LNCAP (cell line): ENCODE results near the gene ANTKMT.

Experiments
- CTCF ChIP-seq: fragments of 450-650 bp; IDR thresholded peaks from 2 replicates; pipeline ENCODE4 v1.5.1; 2017; ENCODE audit warnings: mild to moderate bottlenecking

The ANTKMT gene

DNA sequence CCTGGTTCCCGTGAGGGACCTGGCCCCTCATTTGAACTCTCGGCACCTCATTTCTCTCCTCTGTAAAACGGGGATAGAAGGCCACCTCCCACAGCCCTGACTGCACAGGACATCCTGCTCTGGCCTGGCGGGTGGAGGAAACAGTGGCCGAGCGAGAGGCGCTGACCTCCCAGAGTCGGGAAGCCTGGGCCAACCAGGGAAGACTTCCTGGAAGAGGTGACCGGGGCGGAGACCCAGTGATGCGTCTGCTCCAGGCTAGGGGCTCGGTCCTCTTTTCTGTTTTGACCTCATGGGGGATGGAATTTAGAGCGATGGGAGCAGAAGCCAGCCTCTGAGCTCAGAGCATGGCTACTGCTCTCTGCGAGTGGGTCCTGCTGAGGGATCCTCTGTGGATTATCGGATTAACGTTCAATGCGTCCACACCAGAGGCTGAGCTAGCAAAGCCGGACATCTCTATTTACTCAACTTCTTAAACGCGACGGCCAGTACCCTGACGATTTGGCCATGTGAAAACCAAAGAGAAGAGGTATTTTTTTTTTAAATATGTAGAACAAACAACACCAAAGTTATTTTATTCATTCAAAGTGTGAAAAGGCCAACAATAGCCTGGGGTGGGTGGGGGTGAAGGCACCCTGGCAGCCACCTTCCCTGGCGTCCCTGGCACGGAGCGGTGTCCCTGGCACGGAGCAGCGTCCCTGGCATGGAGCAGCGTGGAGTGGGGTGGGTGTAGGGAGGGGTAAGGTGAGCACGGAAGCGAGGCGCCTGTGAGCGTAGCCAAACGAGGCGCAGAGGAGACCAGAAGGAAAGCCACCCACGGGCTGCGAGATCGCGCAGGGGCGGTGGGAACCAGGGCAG lies 30.4 kb downstream of the ANTKMT start:
- TF ChIP-seq CTCF = no peak

DNA sequence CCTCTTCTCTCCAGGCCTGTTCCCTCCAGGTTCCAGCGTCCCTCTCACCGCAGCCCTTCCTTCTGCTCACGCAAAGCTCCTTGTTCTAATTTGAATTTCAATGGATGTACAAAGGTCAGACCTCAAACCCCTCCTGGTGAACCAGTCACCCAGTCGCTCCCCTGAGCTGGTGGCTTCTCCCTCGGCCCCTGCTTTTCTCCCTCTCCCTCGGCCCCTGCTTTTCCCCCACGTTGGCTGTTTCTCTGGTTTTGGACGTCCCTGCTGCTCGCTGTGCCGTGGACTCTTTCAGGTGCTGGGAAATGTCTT lies 31.0 kb downstream of the ANTKMT start:
- no peak for TF ChIP-seq CTCF

DNA sequence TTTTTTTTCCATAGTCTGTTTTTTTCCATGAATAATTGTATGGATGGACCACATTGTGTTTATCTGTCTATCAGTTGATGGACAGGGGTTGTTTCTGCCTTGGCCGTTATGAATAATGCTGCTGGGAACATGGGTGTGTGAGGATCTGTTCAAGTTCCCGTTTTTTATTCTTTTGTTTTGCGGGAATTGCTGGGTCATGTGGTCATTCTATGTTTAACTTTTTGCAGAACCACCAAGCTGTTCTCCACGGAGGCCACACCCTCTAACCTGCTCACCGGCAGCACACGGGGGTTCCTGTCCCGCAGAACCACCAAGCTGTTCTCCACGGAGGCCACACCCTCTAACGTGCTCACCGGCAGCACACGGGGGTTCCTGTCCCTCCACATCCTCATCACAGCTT lies 33.7 kb downstream of the ANTKMT start:
- TF ChIP-seq CTCF = no peak

DNA sequence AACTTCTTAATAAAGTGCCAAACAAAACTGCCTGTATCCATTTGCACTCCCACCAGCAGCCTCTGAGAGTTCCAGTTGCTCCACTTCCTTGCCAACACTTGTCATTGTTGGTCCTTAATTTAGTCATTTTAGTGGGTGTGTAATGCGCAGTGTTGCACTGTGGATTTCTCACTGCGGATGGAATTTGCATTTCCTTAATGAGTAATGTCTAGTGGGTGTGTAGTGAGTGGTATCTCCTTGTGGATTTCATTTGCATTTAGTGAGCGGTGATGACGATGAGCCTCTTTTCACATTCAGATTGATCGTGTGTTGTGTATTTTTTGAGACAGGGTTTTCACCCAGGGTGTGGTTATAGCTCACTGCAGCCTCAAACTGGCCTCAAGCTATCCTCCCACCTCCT lies 35.5 kb downstream of the ANTKMT start:
- TF ChIP-seq CTCF = no peak

GRCh38 chr16:759110-759910 lies 38.4 kb downstream of the ANTKMT start:
- TF ChIP-seq CTCF = no peak

DNA sequence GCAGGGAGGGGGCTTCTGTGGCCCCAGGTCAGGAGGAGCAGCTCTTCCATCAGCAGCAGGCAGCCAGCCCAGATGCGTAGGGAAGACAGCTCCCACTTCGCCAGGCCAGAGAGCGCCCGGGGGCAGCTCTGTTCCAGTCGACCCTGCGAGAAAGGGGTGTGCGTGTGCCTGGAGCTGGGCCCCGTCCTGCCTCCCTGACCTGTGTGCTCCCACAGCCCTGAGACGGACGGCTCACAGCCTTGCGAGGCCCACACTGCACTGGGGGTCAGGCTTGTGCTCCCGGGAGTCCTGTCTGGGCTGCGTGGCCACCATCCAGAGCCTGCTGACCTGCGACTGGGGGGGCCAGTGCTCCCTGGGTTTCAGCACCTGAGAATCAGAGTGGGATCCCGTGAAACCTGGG lies 39.1 kb downstream of the ANTKMT start:
- no peak for TF ChIP-seq CTCF

DNA sequence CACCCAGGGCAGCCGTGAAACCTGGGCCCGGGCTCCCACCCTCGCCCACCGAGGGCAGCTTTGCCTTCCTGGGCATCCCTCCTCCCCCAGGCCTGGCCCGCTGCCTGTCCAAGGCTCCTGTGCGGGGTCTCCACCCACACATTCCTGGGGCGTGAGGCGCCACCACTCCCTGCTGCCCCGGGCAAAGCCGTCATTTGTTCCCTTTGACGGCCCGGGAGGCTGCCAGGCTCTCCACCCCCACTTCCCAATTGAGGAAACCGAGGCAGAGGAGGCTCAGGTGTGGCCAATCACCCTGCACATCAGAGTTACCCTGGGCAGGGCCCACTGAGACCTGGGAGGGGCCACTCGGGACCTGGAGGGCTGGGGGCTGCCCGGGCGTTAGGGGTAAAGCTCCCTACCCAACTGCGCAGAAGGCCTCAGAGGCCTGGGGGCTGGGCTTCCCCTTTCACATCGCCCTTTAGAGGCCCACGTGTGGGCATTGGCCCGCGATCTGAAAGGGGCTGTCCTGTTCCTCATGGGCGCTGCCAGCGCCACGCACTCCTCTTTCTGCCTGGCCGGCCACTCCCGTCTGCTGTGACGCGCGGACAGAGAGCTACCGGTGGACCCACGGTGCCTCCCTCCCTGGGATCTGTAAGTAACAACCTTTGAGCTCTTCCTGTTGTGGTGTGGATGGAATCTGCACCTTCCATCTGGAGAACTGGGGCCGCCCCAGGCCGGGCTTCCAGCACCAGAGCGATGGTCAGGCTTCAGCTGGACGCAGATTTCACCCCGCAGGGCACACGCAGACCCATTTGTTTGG lies 39.8 kb downstream of the ANTKMT start, which contains the start of gene MSLN:
Gene MSLN (plus strand): TSS at position 190 of the 799 bp plus-strand sequence. CDS start 1,947 bp downstream, outside the sequence.
- TF ChIP-seq CTCF = no peak
